MCF 10A (cell line): ENCODE data around the gene PNPLA7. TPM values are rescaled to one million over a fixed set of nuclear protein-coding genes. Genes with fewer than 3 reads are reported as not detected.
A peak's percentile ranks its signal among the peaks of the same experiment; 100 is the strongest.

Experiments
- BruUV-seq: library from RNA; stranded (reverse); fragments of 400-500 nt; replicated peaks from 2 replicates; lab custom pipeline; 2021; lab: Mats Ljungman, UMichigan
- CTCF ChIA-PET: fragments of 300-600 bp; sonication (Branson Sonifier 250); formaldehyde crosslinking; extraction: SDS; loops from one replicate; lab custom pipeline; 2021; ENCODE audit warnings: antibody characterized with exemption, inconsistent platforms; lab: Yijun Ruan, JAX
- POLR2A ChIA-PET: fragments of 300-600, 350-650 bp; sonication (Branson Sonifier 250); formaldehyde crosslinking; extraction: SDS; loops from one replicate; lab custom pipeline; 2020; ENCODE audit warnings: antibody characterized with exemption, inconsistent platforms; lab: Yijun Ruan, JAX
- DNase-seq: peaks from one replicate; pipeline ENCODE4 v3.0.0-alpha.2; 2018; ENCODE audit not compliant: unreplicated experiment
- H3K27ac Mint-ChIP-seq: one replicate; pipeline ENCODE4 v1.8.0; 2022; ENCODE audit warnings: mild to moderate bottlenecking, low read depth, mixed read lengths; ENCODE audit not compliant: unreplicated experiment
- H3K27me3 Mint-ChIP-seq: one replicate; pipeline ENCODE4 v1.8.0; 2022; ENCODE audit warnings: mixed read lengths; ENCODE audit not compliant: insufficient read depth, unreplicated experiment
- H3K36me3 Mint-ChIP-seq: one replicate; pipeline ENCODE4 v1.8.0; 2022; ENCODE audit warnings: mild to moderate bottlenecking, moderate library complexity, mixed read lengths; ENCODE audit not compliant: insufficient read depth, unreplicated experiment
- H3K4me1 Mint-ChIP-seq: one replicate; pipeline ENCODE4 v1.8.0; 2022; ENCODE audit warnings: mixed read lengths; ENCODE audit not compliant: insufficient read depth, unreplicated experiment
- H3K4me3 Mint-ChIP-seq: one replicate; pipeline ENCODE4 v1.8.0; 2022; ENCODE audit warnings: mild to moderate bottlenecking, moderate library complexity, mixed read lengths; ENCODE audit not compliant: unreplicated experiment
- H3K9me3 Mint-ChIP-seq: one replicate; pipeline ENCODE4 v1.8.0; 2022; ENCODE audit warnings: mixed read lengths; ENCODE audit not compliant: unreplicated experiment
- CTCF ChIP-seq: fragments of 200-600 bp; IDR thresholded peaks from one replicate; pipeline ENCODE4 v1.8.0; 2022; ENCODE audit warnings: antibody characterized with exemption, mild to moderate bottlenecking; ENCODE audit not compliant: unreplicated experiment
- intact Hi-C: fragments of 100-400 bp; cut with micrococcal nuclease; formaldehyde crosslinking; loops from 2 replicates; pipeline ENCODE4 v1.14.1; 2022
- total RNA-seq: library from RNA; stranded (reverse); gene quantifications from 2 replicates; pipeline ENCODE4 v1.2.3, GENCODE V29; 2022

PNPLA7 gene
- total RNA-seq, 1 experiment from 2014 or later: 0.86 TPM

GRCh38 chr9:137445275-137445807 is 104.9 kb downstream of the PNPLA7 start:
- ChIA-PET CTCF (interaction anchor here (0.5 to 5.4 kb wide), 14 partner anchors 8 to 195 kb away, joined by 3 to 36 read pairs (median 4); partner anchors contain the start of genes EHMT1, EXD3 and NOXA1), POLR2A (interaction anchor here (0.7 to 3.0 kb wide), 7 partner anchors 14 to 243 kb away, joined by 3 to 17 read pairs (median 4); partner anchors contain the start of genes EXD3, NOXA1, NSMF and PNPLA7)
- TF ChIP-seq CTCF: peak; percentile 88
- BruUV-seq: no TSS peak
- intact Hi-C loops: loop anchor here (1.0 to 10.0 kb wide), 4 partner anchors 21 to 158 kb away; no protein-coding TSS in a partner anchor
- Mint-ChIP-seq H3K9me3 (no peaks in the 10 kb centered on the region), H3K36me3 (no peaks in the 10 kb centered on the region), H3K27ac (peak overlapping the region; percentile 36), H3K4me3 (no peak overlapping the region), H3K27me3 (no peaks in the 10 kb centered on the region), H3K4me1 (peaks cover 11% of the 10 kb centered on the region)
- DNase-seq: peak; percentile 89

GRCh38 chr9:137444106-137444790 is 106.0 kb downstream of the PNPLA7 start:
- peaks cover 11% of the 10 kb centered on the region for H3K4me1 Mint-ChIP-seq
- POLR2A ChIA-PET: interaction anchor here (0.6 to 3.7 kb wide), 6 partner anchors 11 to 82 kb away, joined by 3 to 17 read pairs (median 5); partner anchors contain the start of genes EXD3, NOXA1 and NSMF
- H3K4me3 Mint-ChIP-seq: no peak overlapping the region
- no TSS peak for BruUV-seq
- intact Hi-C loops: loop anchor here (2.0 to 10.0 kb wide), 2 partner anchors 81 to 149 kb away; no protein-coding TSS in a partner anchor
- H3K27ac Mint-ChIP-seq: no peak overlapping the region
- CTCF ChIA-PET: interaction anchor here (0.7 to 5.4 kb wide), 8 partner anchors 15 to 237 kb away, joined by 3 to 36 read pairs (median 5); partner anchors contain the start of genes EXD3 and NOXA1
- no peaks in the 10 kb centered on the region for H3K27me3 Mint-ChIP-seq
- no peak for TF ChIP-seq CTCF
- H3K36me3 Mint-ChIP-seq: no peaks in the 10 kb centered on the region
- no peaks in the 10 kb centered on the region for H3K9me3 Mint-ChIP-seq
- DNase-seq: no peak

- Mint-ChIP-seq H3K27me3 (no peaks in the 10 kb centered on the region), H3K27ac (no peak overlapping the region), H3K9me3 (no peaks in the 10 kb centered on the region), H3K4me1 (peaks cover 11% of the 10 kb centered on the region), H3K4me3 (peak overlapping the region; percentile 52), H3K36me3 (no peaks in the 10 kb centered on the region)
- intact Hi-C loops: loop anchor here (10.0 kb wide), 1 partner anchor 83 kb away; no protein-coding TSS in a partner anchor
- CTCF ChIA-PET: interaction anchor here (0.9 to 5.4 kb wide), 2 partner anchors 10 to 19 kb away, joined by 4 to 36 read pairs; partner anchors contain the start of genes EXD3 and NOXA1
- POLR2A ChIA-PET: interaction anchor here (1.2 to 3.7 kb wide), 5 partner anchors 9 to 29 kb away, joined by 6 to 14 read pairs (median 8); partner anchors contain the start of genes EXD3, NOXA1 and NSMF
- BruUV-seq: no TSS peak
- DNase-seq: no peak
- no peak for TF ChIP-seq CTCF
Observed at GRCh38 chr9:137441935-137442321, 108.3 kb downstream of the PNPLA7 start.
